ENCODE measurements around the gene ZCCHC8. TPM values are rescaled to one million over a fixed set of nuclear protein-coding genes. Genes with fewer than 3 reads are reported as not detected.

The ZCCHC8 gene
- 18.9 and 22.8 TPM in 2 replicates for total RNA-seq

DNA sequence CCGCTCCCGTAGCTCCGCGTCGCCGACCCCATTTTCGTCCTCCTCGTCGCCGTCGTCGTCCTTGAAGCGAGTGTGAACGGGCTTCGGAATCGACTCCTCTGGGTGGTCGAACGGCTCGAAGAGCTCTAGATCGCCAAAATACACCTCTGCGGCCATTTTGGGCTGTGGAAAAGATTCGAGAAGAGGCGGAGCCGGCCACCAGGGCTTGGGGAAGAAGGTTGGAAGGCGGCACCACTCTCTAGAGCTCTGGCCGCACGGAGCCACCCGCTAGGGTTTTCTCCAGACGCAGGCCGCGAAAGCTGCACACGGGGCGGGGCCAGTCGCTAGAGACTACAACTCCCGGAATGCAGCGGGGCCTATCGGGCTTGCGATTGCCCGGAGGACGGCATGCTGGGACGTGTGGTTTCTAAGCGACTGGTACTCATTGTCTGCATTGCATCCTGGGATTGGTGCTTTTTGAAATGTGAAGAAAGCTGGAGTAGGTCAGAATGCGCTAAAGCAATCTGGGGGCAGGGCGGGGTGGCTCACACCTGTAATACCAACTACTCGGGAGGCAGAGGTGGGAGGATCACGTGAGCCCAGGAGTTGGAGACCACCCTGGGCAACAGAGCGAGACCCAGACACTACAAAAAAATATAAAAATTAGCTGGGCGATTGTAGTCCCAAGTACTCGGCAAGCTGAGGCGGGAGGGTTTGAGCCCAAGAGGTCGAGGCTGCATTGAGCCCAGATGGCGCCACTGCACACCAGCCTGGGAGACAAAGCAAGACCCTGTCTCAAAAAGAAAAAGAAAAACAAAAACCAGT, at the start of gene ZCCHC8:
Gene ZCCHC8, minus strand, starts transcription at position 248 of the 804 bp plus-strand sequence. Its CDS starts 92 bp downstream, at position 156.
- TF ChIP-seq, protein P1, sequence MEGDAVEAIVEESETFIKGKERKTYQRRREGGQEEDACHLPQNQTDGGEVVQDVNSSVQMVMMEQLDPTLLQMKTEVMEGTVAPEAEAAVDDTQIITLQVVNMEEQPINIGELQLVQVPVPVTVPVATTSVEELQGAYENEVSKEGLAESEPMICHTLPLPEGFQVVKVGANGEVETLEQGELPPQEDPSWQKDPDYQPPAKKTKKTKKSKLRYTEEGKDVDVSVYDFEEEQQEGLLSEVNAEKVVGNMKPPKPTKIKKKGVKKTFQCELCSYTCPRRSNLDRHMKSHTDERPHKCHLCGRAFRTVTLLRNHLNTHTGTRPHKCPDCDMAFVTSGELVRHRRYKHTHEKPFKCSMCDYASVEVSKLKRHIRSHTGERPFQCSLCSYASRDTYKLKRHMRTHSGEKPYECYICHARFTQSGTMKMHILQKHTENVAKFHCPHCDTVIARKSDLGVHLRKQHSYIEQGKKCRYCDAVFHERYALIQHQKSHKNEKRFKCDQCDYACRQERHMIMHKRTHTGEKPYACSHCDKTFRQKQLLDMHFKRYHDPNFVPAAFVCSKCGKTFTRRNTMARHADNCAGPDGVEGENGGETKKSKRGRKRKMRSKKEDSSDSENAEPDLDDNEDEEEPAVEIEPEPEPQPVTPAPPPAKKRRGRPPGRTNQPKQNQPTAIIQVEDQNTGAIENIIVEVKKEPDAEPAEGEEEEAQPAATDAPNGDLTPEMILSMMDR (IDR thresholded peaks at IDR 0.05; ENCODE audit: extremely low read depth, low read depth, low read length): no peak
- Histone ChIP-seq H3K4me3 (ENCODE audit: insufficient read depth, low read length) (peak within 1 kb of the TSS; percentile 99), H4K20me1 (ENCODE audit: insufficient read depth, low read length) (peaks cover 4% of the 10 kb centered on the region), H3K4me2 (ENCODE audit: insufficient read depth, low read length) (peak within 1 kb of the TSS; percentile 87), H3K79me2 (ENCODE audit: insufficient read depth, low read length) (peaks cover 38% of the 10 kb centered on the region), H3K9me3 (ENCODE audit: low read depth, low read length) (no peaks in the 10 kb centered on the region), H3K27ac (ENCODE audit: low read depth, low read length) (peak within 1 kb of the TSS; percentile 98), H3K4me1 (ENCODE audit: insufficient read depth, low read length) (peaks cover 12% of the 10 kb centered on the region), H2AFZ (ENCODE audit: low read length) (peak within 1 kb of the TSS; percentile 98), H3K36me3 (ENCODE audit: insufficient read depth, low read length) (peaks cover 37% of the 10 kb centered on the region), H3K27me3 (ENCODE audit: insufficient read depth, low read length) (no peaks in the 10 kb centered on the region)
- peak; percentile 97 for DNase-seq (ENCODE audit: insufficient read length, low spot score, missing footprints)

DNA sequence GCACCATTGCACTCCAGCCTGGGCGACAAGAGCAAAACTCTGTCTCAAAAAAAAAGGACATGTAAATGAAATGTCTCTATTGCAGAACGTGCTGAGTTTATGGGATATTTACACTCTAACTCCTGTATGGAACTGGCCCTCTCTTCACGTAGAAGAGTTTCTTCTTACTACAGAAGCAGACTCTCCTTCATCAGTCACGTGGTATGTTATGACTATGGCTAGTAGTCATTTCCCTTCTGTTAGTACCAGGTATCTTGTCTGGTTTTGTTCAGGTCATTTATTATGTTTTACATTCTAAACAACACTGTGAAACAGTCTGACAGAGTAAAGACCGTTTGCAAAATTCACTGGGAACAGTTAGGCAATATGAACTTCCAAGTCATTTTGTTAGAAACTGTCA, 46.6 kb upstream of the ZCCHC8 start:
- Histone ChIP-seq H3K27me3 (ENCODE audit: insufficient read depth, low read length) (no peaks in the 10 kb centered on the region), H4K20me1 (ENCODE audit: insufficient read depth, low read length) (no peaks in the 10 kb centered on the region), H3K36me3 (ENCODE audit: insufficient read depth, low read length) (peaks cover 14% of the 10 kb centered on the region)

DNA sequence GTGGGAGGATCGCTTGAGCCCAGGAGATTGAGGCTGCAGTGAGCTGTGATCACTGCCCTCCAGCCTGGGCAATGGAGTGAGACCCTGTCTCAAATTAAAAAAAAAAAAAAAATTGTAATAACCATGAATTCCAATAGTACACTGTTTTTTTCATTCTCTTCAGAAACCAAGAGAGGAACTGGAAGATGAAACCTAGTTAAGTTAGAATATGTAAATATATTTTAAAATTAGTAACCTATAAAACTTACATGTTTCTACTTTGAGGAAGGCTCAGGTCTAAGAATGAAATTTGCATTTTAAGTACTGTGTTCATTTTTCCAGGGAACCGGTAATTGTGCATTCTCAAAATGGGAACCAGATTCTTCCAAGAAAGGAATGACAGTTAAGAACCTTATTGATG, 45.1 kb upstream of the ZCCHC8 start:
- Histone ChIP-seq H3K4me1 (ENCODE audit: insufficient read depth, low read length) (no peaks in the 10 kb centered on the region), H2AFZ (ENCODE audit: low read length) (no peak overlapping the region), H3K4me2 (ENCODE audit: insufficient read depth, low read length) (no peak overlapping the region), H3K79me2 (ENCODE audit: insufficient read depth, low read length) (no peaks in the 10 kb centered on the region), H3K27me3 (ENCODE audit: insufficient read depth, low read length) (no peaks in the 10 kb centered on the region), H3K36me3 (ENCODE audit: insufficient read depth, low read length) (peaks cover 6% of the 10 kb centered on the region), H3K4me3 (ENCODE audit: insufficient read depth, low read length) (no peak overlapping the region), H4K20me1 (ENCODE audit: insufficient read depth, low read length) (no peaks in the 10 kb centered on the region), H3K9me3 (ENCODE audit: low read depth, low read length) (no peaks in the 10 kb centered on the region), H3K27ac (ENCODE audit: low read depth, low read length) (no peak overlapping the region)
- DNase-seq (ENCODE audit: insufficient read length, low spot score, missing footprints): no peak
- TF ChIP-seq, protein P1 (IDR thresholded peaks at IDR 0.05; ENCODE audit: extremely low read depth, low read depth, low read length): no peak

More for the DNA sequence above, 46.6 kb upstream of the ZCCHC8 start:
- H3K4me2 ChIP-seq (ENCODE audit: insufficient read depth, low read length): no peak overlapping the region
- H2AFZ ChIP-seq (ENCODE audit: low read length): no peak overlapping the region
- TF ChIP-seq, protein P1 (IDR thresholded peaks at IDR 0.05; ENCODE audit: extremely low read depth, low read depth, low read length): no peak
- H3K79me2 ChIP-seq (ENCODE audit: insufficient read depth, low read length): no peaks in the 10 kb centered on the region
- no peaks in the 10 kb centered on the region for H3K4me1 ChIP-seq (ENCODE audit: insufficient read depth, low read length)
- no peak for DNase-seq (ENCODE audit: insufficient read length, low spot score, missing footprints)
- H3K4me3 ChIP-seq (ENCODE audit: insufficient read depth, low read length): no peak overlapping the region
- no peaks in the 10 kb centered on the region for H3K9me3 ChIP-seq (ENCODE audit: low read depth, low read length)
- H3K27ac ChIP-seq (ENCODE audit: low read depth, low read length): no peak overlapping the region

DNA sequence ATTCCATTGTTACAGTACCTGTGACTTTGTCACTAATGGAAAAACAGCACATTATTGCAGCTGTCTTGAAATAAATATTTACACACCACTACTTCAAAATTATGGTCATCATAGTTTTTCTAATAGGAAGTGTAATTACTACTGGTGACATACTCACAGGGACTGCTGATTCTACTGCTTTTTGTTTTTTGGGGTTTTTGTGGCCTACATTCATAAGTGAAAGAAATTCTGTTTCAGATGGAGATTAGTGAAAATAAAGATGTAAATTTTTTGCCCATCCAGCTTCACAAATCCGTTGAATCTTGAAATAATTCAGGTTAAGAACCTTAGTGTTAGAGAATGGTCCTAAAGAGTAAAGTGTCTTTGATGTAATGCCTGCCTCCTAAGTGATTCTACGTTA, 43.8 kb upstream of the ZCCHC8 start:
- no peaks in the 10 kb centered on the region for H3K4me1 ChIP-seq (ENCODE audit: insufficient read depth, low read length)
- no peaks in the 10 kb centered on the region for H3K79me2 ChIP-seq (ENCODE audit: insufficient read depth, low read length)
- DNase-seq (ENCODE audit: insufficient read length, low spot score, missing footprints): no peak
- H3K9me3 ChIP-seq (ENCODE audit: low read depth, low read length): no peaks in the 10 kb centered on the region
- no peaks in the 10 kb centered on the region for H3K27me3 ChIP-seq (ENCODE audit: insufficient read depth, low read length)
- H4K20me1 ChIP-seq (ENCODE audit: insufficient read depth, low read length): no peaks in the 10 kb centered on the region
- no peak overlapping the region for H3K4me2 ChIP-seq (ENCODE audit: insufficient read depth, low read length)
- H3K27ac ChIP-seq (ENCODE audit: low read depth, low read length): no peak overlapping the region
- TF ChIP-seq, protein P1 (IDR thresholded peaks at IDR 0.05; ENCODE audit: extremely low read depth, low read depth, low read length): no peak
- H2AFZ ChIP-seq (ENCODE audit: low read length): no peak overlapping the region
- H3K4me3 ChIP-seq (ENCODE audit: insufficient read depth, low read length): no peak overlapping the region
- peaks cover 1% of the 10 kb centered on the region for H3K36me3 ChIP-seq (ENCODE audit: insufficient read depth, low read length)

All from osteoblast (primary cell).